HG03159 (cell line): ENCODE measurements around the gene SALL1.

Source experiments
- ATAC-seq: cut with Tn5 transposase; IDR thresholded peaks from one replicate; pipeline ENCODE4 v1.9.1; 2021; ENCODE audit warnings: mild to moderate bottlenecking, moderate library complexity; ENCODE audit not compliant: unreplicated experiment

The SALL1 gene

GRCh38 chr16:51150888-51151320 is at the start of gene SALL1:
Gene SALL1, minus strand, starts transcription at chr16:51151270. Its CDS starts 29 bp downstream, at chr16:51151241.
- ATAC-seq: no peak

DNA sequence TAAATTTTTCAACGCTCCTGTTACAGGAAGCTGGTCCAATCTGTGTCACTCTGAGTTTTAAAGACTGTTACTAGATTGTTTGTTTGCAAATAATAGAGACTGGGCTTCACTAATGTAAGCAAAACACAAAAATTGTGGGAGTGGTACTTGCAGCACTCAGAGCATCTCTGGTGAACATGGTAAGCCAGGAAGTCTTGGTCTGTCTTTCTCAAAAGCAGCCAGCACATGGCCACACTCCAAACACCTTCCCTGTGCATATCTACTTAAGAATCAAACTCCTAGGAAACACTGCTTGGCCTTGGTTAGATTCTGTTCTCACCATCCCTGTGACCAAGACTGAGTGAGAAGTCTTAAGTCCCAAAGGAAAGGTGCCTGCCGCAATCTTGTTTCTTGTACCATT is 49.7 kb upstream of the SALL1 start:
- no peak for ATAC-seq

DNA sequence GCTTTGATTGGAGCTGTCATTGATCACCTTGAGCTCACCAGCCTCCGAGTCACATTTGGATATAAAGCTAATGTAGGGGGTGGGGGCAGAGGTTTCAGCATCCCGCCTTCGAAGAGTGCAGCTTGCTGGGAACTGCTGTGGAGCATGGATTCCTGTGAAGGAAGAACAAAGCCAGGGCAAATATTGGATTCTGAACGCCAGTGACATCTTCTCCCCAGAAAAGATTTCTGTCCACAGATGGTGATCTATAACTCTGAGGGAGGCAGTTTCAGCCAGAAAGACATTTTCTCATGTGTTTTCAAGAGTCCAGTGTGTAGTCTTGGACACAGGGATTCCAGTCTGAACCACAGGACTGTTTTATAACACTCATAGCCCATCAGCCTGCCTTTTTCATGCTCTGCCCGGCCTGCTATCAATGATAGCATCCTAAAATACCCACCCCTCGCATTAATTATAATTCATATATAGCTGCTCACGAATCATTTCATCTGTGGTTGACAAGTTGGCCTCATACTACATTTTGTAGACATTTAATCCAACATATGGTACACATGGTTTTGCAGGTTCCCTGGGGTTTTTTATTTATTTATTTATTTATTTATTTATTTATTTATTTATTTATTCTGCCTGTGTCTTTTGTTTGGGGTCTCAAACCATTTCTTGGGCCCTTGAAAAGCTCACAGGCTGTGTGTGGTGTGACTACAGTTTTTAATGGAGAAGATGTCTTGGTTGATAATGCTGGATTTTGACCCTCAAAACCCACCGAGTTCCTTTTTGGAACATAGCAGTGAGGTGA is 47.1 kb upstream of the SALL1 start:
- ATAC-seq: no peak

DNA sequence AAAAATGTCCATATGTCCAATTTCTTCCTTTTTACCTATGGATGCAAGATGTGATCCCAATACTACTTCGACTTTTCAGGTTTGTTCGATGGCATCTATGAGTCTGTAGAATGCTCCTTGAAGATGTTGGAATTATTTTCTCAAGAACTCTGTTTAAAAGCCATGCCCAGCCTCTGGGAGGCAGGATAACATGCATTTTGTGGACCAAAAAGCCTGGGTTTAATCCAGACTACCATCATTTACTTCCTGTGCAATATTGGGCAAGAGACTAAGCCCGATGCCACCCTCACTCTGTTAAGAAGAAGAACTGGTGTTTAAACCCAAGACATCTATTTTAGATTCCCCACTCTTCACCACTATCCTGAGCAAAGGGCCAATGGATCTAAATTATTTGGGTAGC is 42.8 kb upstream of the SALL1 start:
- no peak for ATAC-seq

DNA sequence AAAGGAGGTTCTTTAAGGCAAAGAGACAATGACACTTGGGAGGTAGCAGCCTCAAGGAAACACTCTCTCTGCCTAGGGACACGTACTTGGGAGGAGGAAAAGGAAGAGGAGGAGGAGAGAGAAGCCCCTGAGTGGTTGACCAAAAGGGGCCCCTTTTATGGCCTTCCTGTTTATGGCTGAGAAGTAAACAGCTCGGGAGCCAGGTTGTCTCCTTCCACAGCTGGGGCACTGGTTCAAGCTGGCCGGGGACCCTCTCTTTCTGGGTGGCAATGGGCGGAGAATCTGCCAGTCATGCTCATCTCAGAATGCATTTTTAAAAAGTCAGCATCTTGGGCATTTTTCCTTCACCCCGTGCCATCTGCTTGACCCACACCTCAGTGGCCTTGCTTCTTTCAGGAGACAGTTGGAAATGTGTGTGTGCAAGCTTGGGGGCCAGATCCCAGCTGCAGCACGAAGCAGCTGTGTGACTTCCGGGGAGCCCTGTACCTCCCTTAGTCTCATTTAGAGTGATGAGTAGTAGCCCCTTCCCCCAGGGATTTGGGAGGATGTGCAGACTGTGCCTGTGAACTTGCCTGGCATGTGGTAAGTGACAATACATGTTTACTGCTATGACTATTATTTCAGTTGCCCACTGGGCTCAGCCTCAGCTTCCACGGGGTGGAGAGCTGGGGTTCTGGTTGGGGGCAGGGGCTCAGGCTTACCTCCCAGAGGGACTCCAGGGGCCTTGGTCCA is 33.8 kb upstream of the SALL1 start:
- no peak for ATAC-seq

DNA sequence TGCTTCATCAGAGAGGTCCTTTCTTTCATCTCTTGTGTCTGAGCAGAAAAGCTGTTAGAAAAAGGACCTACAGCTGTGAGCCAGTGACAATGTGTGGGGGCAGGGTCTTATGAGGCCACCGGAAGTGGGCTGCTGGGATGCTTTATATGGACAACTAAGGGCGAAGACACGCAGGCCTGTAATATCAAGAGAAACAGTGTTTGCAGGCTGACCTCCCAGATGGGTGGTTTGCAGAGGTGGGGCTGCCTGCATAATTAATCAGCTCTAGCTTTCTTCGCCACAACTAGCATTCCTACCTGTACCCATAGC is 30.4 kb upstream of the SALL1 start:
- ATAC-seq: no peak

GRCh38 chr16:51180719-51181502 is 29.8 kb upstream of the SALL1 start:
- ATAC-seq: no peak

- ATAC-seq: no peak
These were observed 24.0 kb upstream of the SALL1 start for GRCh38 chr16:51175081-51175480.

DNA sequence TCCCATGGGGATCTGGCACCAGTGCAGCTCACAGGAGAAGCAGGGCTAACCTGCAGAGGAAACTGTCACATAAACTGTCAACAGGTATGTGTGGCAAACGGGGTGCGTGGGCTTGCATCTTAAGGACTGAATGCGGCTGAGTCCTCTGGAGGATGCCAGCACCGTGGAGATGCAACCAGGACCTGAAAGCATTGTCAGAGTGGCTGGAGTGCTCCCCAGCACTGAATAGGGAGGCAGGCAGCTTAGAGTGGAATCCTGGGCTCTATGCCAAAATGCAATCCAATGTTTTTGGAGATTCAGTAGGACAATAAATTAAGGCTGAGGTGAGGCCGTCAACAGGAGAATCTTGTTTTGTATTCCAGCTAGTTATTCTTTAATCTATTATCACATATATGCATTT is 21.3 kb upstream of the SALL1 start:
- ATAC-seq: no peak

DNA sequence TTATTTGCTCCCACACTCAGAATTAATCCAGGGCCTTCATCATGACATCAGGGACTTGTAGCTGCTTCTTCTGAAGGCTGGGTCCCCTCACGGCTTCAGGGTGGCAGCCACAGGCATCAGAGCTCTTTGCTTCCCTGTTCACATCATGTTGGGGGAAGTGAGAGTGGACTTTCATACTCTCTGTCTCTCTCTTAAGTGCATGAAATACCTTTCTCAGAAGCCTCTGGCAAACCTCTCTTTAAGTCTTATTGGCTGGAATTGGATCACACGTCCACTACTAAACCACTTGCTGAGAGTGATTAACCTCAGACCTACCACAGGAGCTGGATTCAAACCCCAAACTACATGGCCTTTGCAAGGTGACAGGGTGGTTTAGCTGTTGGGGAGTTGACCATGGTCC is 17.7 kb upstream of the SALL1 start:
- ATAC-seq: no peak

GRCh38 chr16:51167170-51167895 is 16.3 kb upstream of the SALL1 start:
- no peak for ATAC-seq

GRCh38 chr16:51166541-51166940 is 15.5 kb upstream of the SALL1 start:
- ATAC-seq: no peak

DNA sequence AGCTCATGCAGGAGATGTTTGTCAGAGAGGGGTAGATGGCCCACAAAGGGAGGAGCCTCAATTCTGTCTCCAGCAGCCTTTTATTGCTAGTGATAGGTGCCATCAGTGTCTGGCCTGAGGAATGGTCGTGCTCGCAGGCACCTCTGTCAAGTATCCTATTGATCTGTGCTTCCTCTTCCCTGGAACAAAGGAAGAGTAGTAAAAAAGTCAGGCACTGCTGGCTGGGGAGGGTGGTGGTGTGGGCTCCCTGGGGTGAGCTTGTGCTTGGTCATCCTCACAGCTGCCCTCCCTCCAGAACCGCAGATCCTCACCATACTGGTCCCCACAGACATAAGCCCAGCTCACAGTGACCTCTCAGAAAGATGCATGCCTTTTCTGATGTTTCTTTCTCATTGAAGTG is 15.0 kb upstream of the SALL1 start:
- no peak for ATAC-seq

GRCh38 chr16:51165043-51165442 is 14.0 kb upstream of the SALL1 start:
- ATAC-seq: no peak

- no peak for ATAC-seq
These were observed 13.5 kb upstream of the SALL1 start for GRCh38 chr16:51164574-51164973.

DNA sequence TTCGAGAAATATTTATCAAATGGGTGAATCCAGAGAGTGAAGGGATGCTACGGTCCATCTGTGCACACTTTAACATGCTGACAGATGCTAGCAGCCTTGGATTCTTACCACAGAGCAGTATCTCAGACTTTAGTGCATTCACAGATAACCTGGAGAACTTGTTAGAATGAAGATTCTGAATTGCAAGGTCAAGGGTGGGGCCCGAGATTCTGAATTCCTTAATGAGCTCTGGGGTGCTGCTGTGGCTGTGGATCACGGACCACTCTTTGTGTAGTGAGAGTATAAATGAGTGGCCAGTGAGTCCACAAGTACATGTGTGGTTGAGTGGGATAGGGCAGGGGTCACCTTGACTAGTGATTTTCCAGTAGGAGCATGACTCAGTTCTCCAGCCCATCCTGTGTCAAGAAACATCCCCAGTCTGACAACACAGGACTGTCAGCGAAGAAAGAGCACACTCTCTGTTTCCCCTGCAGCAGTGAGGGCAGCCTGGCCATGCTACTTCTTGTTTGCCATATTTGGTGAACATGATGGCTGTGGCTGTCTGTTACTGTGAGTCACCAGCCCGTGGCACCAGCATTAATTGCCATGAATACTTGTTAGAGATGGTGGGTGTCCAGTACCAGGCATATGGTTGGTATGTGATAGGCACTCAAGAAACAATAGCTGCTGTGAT is 13.0 kb upstream of the SALL1 start:
- ATAC-seq: no peak

DNA sequence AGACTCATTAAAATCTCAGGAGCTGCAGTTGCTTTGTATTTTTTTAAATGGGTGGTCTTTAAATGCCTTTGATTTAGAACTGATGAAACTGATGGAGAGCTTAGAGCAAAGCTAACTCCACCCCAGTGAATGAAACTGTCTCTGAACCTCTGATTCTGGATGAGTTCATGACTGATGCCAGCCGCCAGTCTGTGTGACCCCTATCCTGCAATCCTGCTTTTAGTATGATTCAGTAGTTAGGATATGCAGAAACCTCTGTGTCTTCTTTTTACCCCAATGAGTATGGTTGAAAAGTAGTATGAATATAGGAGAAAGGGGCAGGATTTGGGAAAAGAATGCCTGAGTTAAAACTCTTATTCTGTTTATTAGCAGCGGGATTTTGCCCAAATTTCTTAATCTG is 12.3 kb upstream of the SALL1 start:
- no peak for ATAC-seq

DNA sequence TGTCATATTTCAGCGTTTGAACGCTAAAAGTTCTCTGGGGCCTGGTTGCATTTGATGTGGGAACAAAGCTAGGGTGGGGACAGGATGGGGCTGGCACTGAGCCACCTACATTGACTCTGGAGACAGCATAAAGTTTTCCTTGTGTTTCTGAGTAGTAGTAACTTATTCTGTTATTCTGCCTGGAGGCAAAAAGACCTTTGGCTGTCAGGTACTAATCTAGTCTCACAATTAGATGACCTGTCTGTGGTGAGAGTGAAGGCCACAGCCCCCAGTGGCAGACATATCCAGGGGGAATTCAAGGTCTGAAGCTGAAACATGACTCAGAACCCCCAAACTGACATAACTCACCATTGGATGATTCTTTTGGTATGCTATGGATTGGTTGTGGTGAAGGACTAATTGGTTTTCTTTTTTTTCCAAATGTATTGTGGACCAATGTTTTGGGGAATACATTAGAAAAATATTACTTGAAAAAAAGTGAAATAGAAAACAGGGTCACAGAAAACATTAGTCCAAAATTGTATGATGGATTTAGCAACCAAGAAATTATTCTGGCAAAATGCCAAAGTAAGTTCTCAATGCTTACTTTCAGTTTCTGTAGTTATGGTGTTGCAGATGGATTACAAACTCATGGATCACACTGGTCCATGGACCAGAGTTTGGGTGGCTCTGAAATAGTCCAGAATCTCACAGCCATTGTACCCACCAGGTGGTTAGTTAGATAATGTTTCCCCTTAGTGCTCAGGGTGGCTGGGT is 10.5 kb upstream of the SALL1 start:
- ATAC-seq: no peak

DNA sequence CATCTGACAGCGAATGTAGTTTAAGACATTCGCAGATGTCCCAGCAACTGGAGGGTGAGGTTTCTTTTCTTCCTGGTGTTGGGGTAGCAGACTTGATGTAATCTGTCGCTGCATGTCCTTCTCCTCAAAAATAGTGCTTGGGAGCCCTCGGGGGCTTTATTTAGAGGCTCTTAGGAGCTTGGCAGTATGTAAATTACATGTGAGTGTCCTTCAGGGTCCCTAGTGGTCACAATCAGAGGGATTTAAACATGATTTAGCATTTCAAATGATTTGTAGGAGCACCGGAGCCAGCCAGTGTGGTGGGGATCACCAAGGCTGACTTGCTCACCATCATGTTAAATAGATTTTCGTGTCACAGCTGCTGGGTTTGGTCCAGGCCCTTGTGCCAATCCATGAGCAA is 8.8 kb upstream of the SALL1 start:
- ATAC-seq: no peak

- no peak for ATAC-seq
These were observed 8.2 kb upstream of the SALL1 start for GRCh38 chr16:51159296-51159695.
